Neural progenitor cell (in vitro differentiated cells): Measurements from ENCODE around the gene ELMO1.

ENCODE experiments used
- EZH2phosphoT487 ChIP-seq: fragments of 200-600 bp; sonication (generic); IDR thresholded peaks from 2 replicates; pipeline ENCODE4 v1.6.1; 2017; ENCODE audit warnings: antibody characterized with exemption
- TF ChIP-seq, protein P1 (sequence below): fragments of 200-600 bp; sonication (generic); IDR thresholded peaks from 2 replicates; pipeline ENCODE4 v1.5.1; 2017; ENCODE audit warnings: antibody characterized with exemption, mild to moderate bottlenecking

GRCh38 chr7:36819639-36820038, 629.0 kb downstream of the ELMO1 start:
- TF ChIP-seq, protein P1, sequence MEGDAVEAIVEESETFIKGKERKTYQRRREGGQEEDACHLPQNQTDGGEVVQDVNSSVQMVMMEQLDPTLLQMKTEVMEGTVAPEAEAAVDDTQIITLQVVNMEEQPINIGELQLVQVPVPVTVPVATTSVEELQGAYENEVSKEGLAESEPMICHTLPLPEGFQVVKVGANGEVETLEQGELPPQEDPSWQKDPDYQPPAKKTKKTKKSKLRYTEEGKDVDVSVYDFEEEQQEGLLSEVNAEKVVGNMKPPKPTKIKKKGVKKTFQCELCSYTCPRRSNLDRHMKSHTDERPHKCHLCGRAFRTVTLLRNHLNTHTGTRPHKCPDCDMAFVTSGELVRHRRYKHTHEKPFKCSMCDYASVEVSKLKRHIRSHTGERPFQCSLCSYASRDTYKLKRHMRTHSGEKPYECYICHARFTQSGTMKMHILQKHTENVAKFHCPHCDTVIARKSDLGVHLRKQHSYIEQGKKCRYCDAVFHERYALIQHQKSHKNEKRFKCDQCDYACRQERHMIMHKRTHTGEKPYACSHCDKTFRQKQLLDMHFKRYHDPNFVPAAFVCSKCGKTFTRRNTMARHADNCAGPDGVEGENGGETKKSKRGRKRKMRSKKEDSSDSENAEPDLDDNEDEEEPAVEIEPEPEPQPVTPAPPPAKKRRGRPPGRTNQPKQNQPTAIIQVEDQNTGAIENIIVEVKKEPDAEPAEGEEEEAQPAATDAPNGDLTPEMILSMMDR: no peak
- no peak for TF ChIP-seq EZH2phosphoT487
